HepG2 (cell line): ENCODE results near the gene FOXD2. TPM values are rescaled to one million over a fixed set of nuclear protein-coding genes. Genes with fewer than 3 reads are reported as not detected.

Experiments used
- ATAC-seq: fragments of 200-7000 bp; cut with Tn5 transposase; 3 replicates; pipeline ENCODE4 v1.9.1; 2020; ENCODE audit warnings: mild to moderate bottlenecking, moderate library complexity
- BruUV-seq: library from RNA; stranded (reverse); fragments of 400-500 nt; replicated peaks from 2 replicates; lab custom pipeline; 2021; lab: Mats Ljungman, UMichigan
- CTCF ChIA-PET: fragments of 300-600 bp; formaldehyde crosslinking; extraction: SDS; loops from one replicate; lab custom pipeline; 2021; ENCODE audit warnings: low total read pairs, inconsistent platforms, low intra/inter-chr PET ratio; lab: Yijun Ruan, JAX
- POLR2A ChIA-PET: fragments of 350-600 bp; sonication (Branson Sonifier 250); formaldehyde crosslinking; loops from one replicate; lab custom pipeline; 2020; ENCODE audit warnings: antibody characterized with exemption, inconsistent platforms; lab: Yijun Ruan, JAX
- DNase-seq: peaks from one replicate; pipeline ENCODE4 v3.0.0-alpha.2; 2015; ENCODE audit warnings: low spot score
- FAIRE-seq: peaks from 3 replicates; lab custom pipeline; 2011; peaks lifted over from hg19 to GRCh38; lab: Jason Lieb, UNC
- H2AFZ ChIP-seq: one replicate; pipeline ENCODE4 v1.6.1; 2011; ENCODE audit warnings: low read length, inconsistent platforms
- H3K27ac ChIP-seq: fragments of 300-600 bp; 3 replicates; pipeline ENCODE4 v1.8.0; 2011; ENCODE audit warnings: mixed run types, mild to moderate bottlenecking, mixed read lengths, low read length, inconsistent platforms; ENCODE audit not compliant: insufficient read depth; ENCODE audit errors: extremely low read length
- H3K27me3 ChIP-seq, 2 experiments: fragments of 200-600 bp in 1 of 2; 2 replicates in 1 of 2; 3 replicates in 1 of 2; pipeline versions ENCODE4 v1.6.0 to v1.8.0; 2011; ENCODE audit warnings: low read length in 2 of 2, mild to moderate bottlenecking in 2 of 2, moderate library complexity in 2 of 2, inconsistent platforms in 1 of 2; ENCODE audit not compliant: insufficient read depth in 2 of 2, control insufficient read depth in 1 of 2
- H3K36me3 ChIP-seq, 2 experiments: fragments of 200-600 bp in 1 of 2; replicated peaks in 1 of 2; 2 replicates in 1 of 2; 3 replicates in 1 of 2; pipeline versions ENCODE4 v1.5.1 to v1.8.0; 2011; ENCODE audit warnings: low read length in 2 of 2, inconsistent platforms in 1 of 2; ENCODE audit not compliant: insufficient read depth in 2 of 2, control insufficient read depth in 1 of 2
- H3K4me1 ChIP-seq: 2 replicates; pipeline ENCODE4 v1.5.1; 2012; ENCODE audit warnings: low read length, inconsistent platforms; ENCODE audit not compliant: insufficient read depth
- H3K4me2 ChIP-seq: 2 replicates; pipeline ENCODE4 v1.6.0; 2011; ENCODE audit warnings: low read depth, low read length, inconsistent platforms
- H3K4me3 ChIP-seq, 3 experiments: fragments of 200-600 bp in 1 of 3; sonication (generic), shearing (Covaris generic) in 1 of 3; replicated peaks in 1 of 3; 2 replicates each; pipeline ENCODE4 v1.5.1; 2011 to 2016; ENCODE audit warnings: low read length in 3 of 3, inconsistent platforms in 2 of 3, low read depth in 2 of 3, mild to moderate bottlenecking in 2 of 3, control low read depth in 1 of 3, mixed read lengths in 1 of 3; ENCODE audit not compliant: insufficient read depth in 1 of 3
- H3K79me2 ChIP-seq: one replicate; pipeline ENCODE4 v1.6.1; 2011; ENCODE audit warnings: low read length, inconsistent platforms; ENCODE audit not compliant: insufficient read depth
- H3K9ac ChIP-seq: 2 replicates; pipeline ENCODE4 v1.6.0; 2011; ENCODE audit warnings: mild to moderate bottlenecking, low read depth, low read length, inconsistent platforms; ENCODE audit not compliant: insufficient read depth
- H3K9me3 ChIP-seq: 2 replicates; pipeline ENCODE4 v1.5.1; 2012; ENCODE audit warnings: mild to moderate bottlenecking, low read length
- H4K20me1 ChIP-seq: 2 replicates; pipeline ENCODE4 v1.6.0; 2011; ENCODE audit warnings: inconsistent platforms, mild to moderate bottlenecking, low read length, moderate library complexity; ENCODE audit not compliant: insufficient read depth
- GATAD2A ChIP-seq: IDR thresholded peaks from 2 replicates; pipeline ENCODE4 v1.6.1; 2016
- LCORL ChIP-seq, 2 experiments: fragments of 450-650 bp in 1 of 2; sonication (generic) in 1 of 2; formaldehyde crosslinking in 1 of 2; IDR thresholded peaks; 2 replicates each; pipeline versions ENCODE4 v1.5.0 to v1.6.1; 2017 to 2020; ENCODE audit warnings: antibody characterized with exemption in 1 of 2, missing genetic modification reagents in 1 of 2
- RARG ChIP-seq: sonication (generic); formaldehyde crosslinking; IDR thresholded peaks from 2 replicates; pipeline ENCODE4 v1.4.0; 2020; ENCODE audit warnings: low read depth, mild to moderate bottlenecking, missing genetic modification reagents
- TBX2 ChIP-seq: sonication (generic); formaldehyde crosslinking; IDR thresholded peaks from 2 replicates; pipeline ENCODE4 v1.5.0; 2020; ENCODE audit warnings: missing genetic modification reagents, mild to moderate bottlenecking, borderline replicate concordance
- ZFAT ChIP-seq: sonication (generic); formaldehyde crosslinking; conservative IDR thresholded peaks from 2 replicates; pipeline ENCODE4 v1.8.1; 2023; ENCODE audit warnings: missing genetic modification reagents, inconsistent platforms
- ZFP82 ChIP-seq: sonication (generic); formaldehyde crosslinking; IDR thresholded peaks from 2 replicates; pipeline ENCODE4 v1.5.1; 2020; ENCODE audit warnings: mild to moderate bottlenecking, missing genetic modification reagents, borderline replicate concordance
- ZNF121 ChIP-seq: sonication (generic); formaldehyde crosslinking; IDR thresholded peaks from 2 replicates; pipeline ENCODE4 v1.5.0; 2020; ENCODE audit warnings: mild to moderate bottlenecking, missing genetic modification reagents
- ZNF292 ChIP-seq: sonication (generic); formaldehyde crosslinking; IDR thresholded peaks from 2 replicates; pipeline ENCODE4 v1.8.1; 2022; ENCODE audit warnings: mild to moderate bottlenecking, low read depth, missing genetic modification reagents, borderline replicate concordance
- ZNF350 ChIP-seq: sonication (generic); formaldehyde crosslinking; IDR thresholded peaks from 2 replicates; pipeline ENCODE4 v1.4.0; 2020; ENCODE audit warnings: mild to moderate bottlenecking, low read depth, missing genetic modification reagents, borderline replicate concordance
- ZNF564 ChIP-seq: sonication (generic); formaldehyde crosslinking; IDR thresholded peaks from 2 replicates; pipeline ENCODE4 v1.8.1; 2023; ENCODE audit warnings: mild to moderate bottlenecking, missing genetic modification reagents
- ZNF749 ChIP-seq: sonication (generic); formaldehyde crosslinking; IDR thresholded peaks from 2 replicates; pipeline ENCODE4 v1.8.0; 2022; ENCODE audit warnings: mild to moderate bottlenecking, missing genetic modification reagents, moderate library complexity, borderline replicate concordance
- WGBS: methylation state at CpG from one replicate; pipeline ENCODE4 v1.1.6; 2017; ENCODE audit warnings: low lambda C conversion rate; 5-methylcytosine and 5-hydroxymethylcytosine counted together
- in situ Hi-C: cut with HindIII; loops from 2 replicates; pipeline ENCODE4 v1.10.0; 2017; ENCODE audit warnings: low pct_unique_long_range_greater_than_20kb; ENCODE audit not compliant: extremely low pct_ligation_motif_present
- intact Hi-C: fragments of 100-400 bp; cut with micrococcal nuclease; formaldehyde crosslinking; loops from one replicate; pipeline ENCODE4 v1.10.0; 2022; ENCODE audit not compliant: unreplicated experiment
- polyA plus RNA-seq, 8 experiments: library from polyadenylated mRNA; depleted of rRNA in 3 of 8; stranded (reverse) in 7 of 8; unstranded in 1 of 8; fragments of >200 nt; fragmentation: Illumina TruSeq in 4 of 8; extraction: Trizol in 4 of 8; gene quantifications; 2 replicates each; pipeline versions ENCODE4 v1.2.1 to v1.2.3, GENCODE V29; 2011 to 2016; ENCODE audit warnings: low read depth in 4 of 8, missing spikeins in 1 of 8, mixed read lengths in 1 of 8; ENCODE audit not compliant: insufficient read depth in 1 of 8
- total RNA-seq, 5 experiments: library from RNA; depleted of rRNA; stranded (reverse); fragments of >200 nt; fragmentation: Illumina TruSeq; extraction: Trizol; gene quantifications; 2 replicates each; pipeline ENCODE4 v1.2.3, GENCODE V29; 2016; ENCODE audit warnings: low read depth in 1 of 5
- TF ChIP-seq, protein P1 (sequence below): sonication (generic); formaldehyde crosslinking; IDR thresholded peaks from 2 replicates; pipeline ENCODE4 v1.4.0; 2020; ENCODE audit warnings: missing genetic modification reagents, borderline replicate concordance
- TF ChIP-seq, protein P2 (sequence below): sonication (generic); formaldehyde crosslinking; conservative IDR thresholded peaks from 2 replicates; pipeline ENCODE4 v1.4.0; 2020; ENCODE audit warnings: missing genetic modification reagents
- TF ChIP-seq, protein P3 (sequence below): IDR thresholded peaks from 2 replicates; pipeline ENCODE4 v1.6.1; 2012; ENCODE audit warnings: low read length, improper control_type of control experiment
- TF ChIP-seq, protein P4 (sequence below): IDR thresholded peaks from 2 replicates; pipeline ENCODE4 v1.6.1; 2012; ENCODE audit warnings: inconsistent platforms

FOXD2 gene
- total and polyA plus RNA-seq, 2 of the 13 experiments (the other 11 are each of a cell fraction or from before 2014, with no cell fraction given), result 0.01 to 0.09 TPM

DNA sequence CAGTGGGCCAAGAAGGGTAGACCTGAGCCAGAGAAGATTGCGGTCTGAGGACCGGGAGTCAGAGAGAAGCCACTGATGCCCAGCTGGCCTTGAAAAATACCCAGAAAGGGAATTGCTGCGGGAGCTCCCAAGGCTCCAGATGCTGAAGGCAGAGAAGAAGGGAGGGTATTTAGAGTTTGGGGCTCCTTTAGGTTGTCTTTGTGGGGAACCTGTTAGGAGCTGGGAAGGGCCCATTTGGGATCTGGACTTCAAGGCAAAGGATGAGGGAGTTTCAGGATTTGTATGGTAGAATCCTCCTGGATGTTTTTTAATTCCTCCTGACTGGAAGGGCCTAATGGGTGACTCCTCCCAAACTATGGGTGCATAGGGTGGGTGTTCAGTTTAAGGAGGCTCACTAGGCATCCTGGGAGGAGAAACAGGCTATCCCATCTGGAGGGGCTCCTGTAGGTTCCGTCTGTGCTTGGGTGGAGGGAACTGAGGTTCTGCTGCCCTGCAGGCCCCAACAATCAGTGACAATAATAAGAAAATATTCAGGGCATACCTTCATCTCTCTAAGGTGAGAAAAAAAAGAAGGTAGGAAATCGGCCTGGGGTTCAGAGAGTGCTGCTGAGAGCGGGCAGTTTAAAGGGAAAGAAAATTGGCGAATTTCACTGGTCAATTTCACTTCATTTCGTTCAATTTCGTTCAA lies 5.1 kb downstream of the FOXD2 start:
- 20% methylated on average over 9 of the region's 9 CpGs for WGBS
- Histone ChIP-seq H3K9ac (no peak overlapping the region), H2AFZ (no peak overlapping the region), H3K4me3 (no peak overlapping the region), H3K36me3 (no peaks in the 10 kb centered on the region), H4K20me1 (peaks cover 2% of the 10 kb centered on the region; the same call in 1 of the 2 replicates), H3K27me3 (peaks cover 11 to 79% of the 10 kb centered on the region in 2 experiments; a peak in 4 of 5 replicates), H3K27ac (no peak overlapping the region), H3K4me2 (no peak overlapping the region), H3K9me3 (no peaks in the 10 kb centered on the region), H3K4me1 (no peaks in the 10 kb centered on the region), H3K79me2 (no peaks in the 10 kb centered on the region)
- intact Hi-C loops (no loop called here), in situ Hi-C loops (no loop called here)
- CTCF ChIA-PET, result no interaction called here
- POLR2A ChIA-PET, result no interaction called here
- FAIRE-seq (no peak), DNase-seq (no peak), ATAC-seq (no peak)
- BruUV-seq, result no TSS peak
- no peak for TF ChIP-seq ZNF350
- TF ChIP-seq ZNF564 (CRISPR knock-in tag), result no peak
- no peak for TF ChIP-seq ZNF121
- no peak for TF ChIP-seq ZNF749 (CRISPR knock-in tag)
- TF ChIP-seq, protein P1, sequence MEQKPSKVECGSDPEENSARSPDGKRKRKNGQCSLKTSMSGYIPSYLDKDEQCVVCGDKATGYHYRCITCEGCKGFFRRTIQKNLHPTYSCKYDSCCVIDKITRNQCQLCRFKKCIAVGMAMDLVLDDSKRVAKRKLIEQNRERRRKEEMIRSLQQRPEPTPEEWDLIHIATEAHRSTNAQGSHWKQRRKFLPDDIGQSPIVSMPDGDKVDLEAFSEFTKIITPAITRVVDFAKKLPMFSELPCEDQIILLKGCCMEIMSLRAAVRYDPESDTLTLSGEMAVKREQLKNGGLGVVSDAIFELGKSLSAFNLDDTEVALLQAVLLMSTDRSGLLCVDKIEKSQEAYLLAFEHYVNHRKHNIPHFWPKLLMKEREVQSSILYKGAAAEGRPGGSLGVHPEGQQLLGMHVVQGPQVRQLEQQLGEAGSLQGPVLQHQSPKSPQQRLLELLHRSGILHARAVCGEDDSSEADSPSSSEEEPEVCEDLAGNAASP (CRISPR knock-in tag), result no peak
- no peak for TF ChIP-seq TBX2 (CRISPR knock-in tag)
- TF ChIP-seq ZFP82, result no peak
- TF ChIP-seq, protein P2, sequence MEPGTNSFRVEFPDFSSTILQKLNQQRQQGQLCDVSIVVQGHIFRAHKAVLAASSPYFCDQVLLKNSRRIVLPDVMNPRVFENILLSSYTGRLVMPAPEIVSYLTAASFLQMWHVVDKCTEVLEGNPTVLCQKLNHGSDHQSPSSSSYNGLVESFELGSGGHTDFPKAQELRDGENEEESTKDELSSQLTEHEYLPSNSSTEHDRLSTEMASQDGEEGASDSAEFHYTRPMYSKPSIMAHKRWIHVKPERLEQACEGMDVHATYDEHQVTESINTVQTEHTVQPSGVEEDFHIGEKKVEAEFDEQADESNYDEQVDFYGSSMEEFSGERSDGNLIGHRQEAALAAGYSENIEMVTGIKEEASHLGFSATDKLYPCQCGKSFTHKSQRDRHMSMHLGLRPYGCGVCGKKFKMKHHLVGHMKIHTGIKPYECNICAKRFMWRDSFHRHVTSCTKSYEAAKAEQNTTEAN, result no peak
- TF ChIP-seq, protein P3, sequence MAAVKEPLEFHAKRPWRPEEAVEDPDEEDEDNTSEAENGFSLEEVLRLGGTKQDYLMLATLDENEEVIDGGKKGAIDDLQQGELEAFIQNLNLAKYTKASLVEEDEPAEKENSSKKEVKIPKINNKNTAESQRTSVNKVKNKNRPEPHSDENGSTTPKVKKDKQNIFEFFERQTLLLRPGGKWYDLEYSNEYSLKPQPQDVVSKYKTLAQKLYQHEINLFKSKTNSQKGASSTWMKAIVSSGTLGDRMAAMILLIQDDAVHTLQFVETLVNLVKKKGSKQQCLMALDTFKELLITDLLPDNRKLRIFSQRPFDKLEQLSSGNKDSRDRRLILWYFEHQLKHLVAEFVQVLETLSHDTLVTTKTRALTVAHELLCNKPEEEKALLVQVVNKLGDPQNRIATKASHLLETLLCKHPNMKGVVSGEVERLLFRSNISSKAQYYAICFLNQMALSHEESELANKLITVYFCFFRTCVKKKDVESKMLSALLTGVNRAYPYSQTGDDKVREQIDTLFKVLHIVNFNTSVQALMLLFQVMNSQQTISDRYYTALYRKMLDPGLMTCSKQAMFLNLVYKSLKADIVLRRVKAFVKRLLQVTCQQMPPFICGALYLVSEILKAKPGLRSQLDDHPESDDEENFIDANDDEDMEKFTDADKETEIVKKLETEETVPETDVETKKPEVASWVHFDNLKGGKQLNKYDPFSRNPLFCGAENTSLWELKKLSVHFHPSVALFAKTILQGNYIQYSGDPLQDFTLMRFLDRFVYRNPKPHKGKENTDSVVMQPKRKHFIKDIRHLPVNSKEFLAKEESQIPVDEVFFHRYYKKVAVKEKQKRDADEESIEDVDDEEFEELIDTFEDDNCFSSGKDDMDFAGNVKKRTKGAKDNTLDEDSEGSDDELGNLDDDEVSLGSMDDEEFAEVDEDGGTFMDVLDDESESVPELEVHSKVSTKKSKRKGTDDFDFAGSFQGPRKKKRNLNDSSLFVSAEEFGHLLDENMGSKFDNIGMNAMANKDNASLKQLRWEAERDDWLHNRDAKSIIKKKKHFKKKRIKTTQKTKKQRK, result no peak
- TF ChIP-seq GATAD2A, result no peak
- no peak for TF ChIP-seq RARG
- no peak for TF ChIP-seq ZFAT (CRISPR knock-in tag)
- TF ChIP-seq ZNF292, result no peak
- TF ChIP-seq, protein P4, sequence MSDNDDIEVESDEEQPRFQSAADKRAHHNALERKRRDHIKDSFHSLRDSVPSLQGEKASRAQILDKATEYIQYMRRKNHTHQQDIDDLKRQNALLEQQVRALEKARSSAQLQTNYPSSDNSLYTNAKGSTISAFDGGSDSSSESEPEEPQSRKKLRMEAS, result no peak
- no peak for TF ChIP-seq LCORL (IDR thresholded peaks at IDR 0.05)
- TF ChIP-seq LCORL (CRISPR knock-in tag; IDR thresholded peaks at IDR 0.05), result no peak
